Measurements from ENCODE around the gene PAWR. TPM values are rescaled to one million over a fixed set of nuclear protein-coding genes. Genes with fewer than 3 reads are reported as not detected.

The PAWR gene
- total RNA-seq, 4 donors from 2014 or later: 57.5 to 109 (median 63.0) TPM

GRCh38 chr12:79614730-79615129 lies 76.0 kb downstream of the PAWR start:
- Histone ChIP-seq H3K36me3 (peaks cover 6% of the 10 kb centered on the region), H3K4me1 (no peaks in the 10 kb centered on the region)
- WGBS: 90% methylated on average over 3 of the region's 3 CpGs

GRCh38 chr12:79601908-79602307 lies 88.9 kb downstream of the PAWR start:
- H3K9me3 ChIP-seq: no peaks in the 10 kb centered on the region
- no peaks in the 10 kb centered on the region for H3K27me3 ChIP-seq
- H3K36me3 ChIP-seq: no peaks in the 10 kb centered on the region
- WGBS: 91% methylated on average over 2 of the region's 2 CpGs
- no peak overlapping the region for H3K27ac ChIP-seq
- DNase-seq (ENCODE audit: low spot score in 2 of 2): no peak
- TF ChIP-seq POLR2AphosphoS5 (IDR thresholded peaks at IDR 0.05) (no peak), CTCF (IDR thresholded peaks at IDR 0.05) (no peak), POLR2A (IDR thresholded peaks at IDR 0.05) (no peak)
- no peak overlapping the region for H3K4me3 ChIP-seq
- H3K4me1 ChIP-seq: no peaks in the 10 kb centered on the region

More at GRCh38 chr12:79614730-79615129, 76.0 kb downstream of the PAWR start:
- Histone ChIP-seq H3K27me3 (no peaks in the 10 kb centered on the region), H3K27ac (no peak overlapping the region), H3K4me3 (no peak overlapping the region), H3K9me3 (peaks cover under 1% of the 10 kb centered on the region)
- no peak for DNase-seq (ENCODE audit: low spot score in 2 of 2)
- TF ChIP-seq POLR2A (IDR thresholded peaks at IDR 0.05): no peak
- no peak for TF ChIP-seq POLR2AphosphoS5 (IDR thresholded peaks at IDR 0.05)

GRCh38 chr12:79597910-79598309 lies 92.9 kb downstream of the PAWR start:
- H3K36me3 ChIP-seq: no peaks in the 10 kb centered on the region
- 70% methylated on average over 3 of the region's 3 CpGs for WGBS
- DNase-seq (ENCODE audit: low spot score in 2 of 2): no peak
- H3K27me3 ChIP-seq: no peaks in the 10 kb centered on the region
- H3K27ac ChIP-seq: no peak overlapping the region
- no peaks in the 10 kb centered on the region for H3K9me3 ChIP-seq
- no peak overlapping the region for H3K4me3 ChIP-seq
- no peak for TF ChIP-seq POLR2A (IDR thresholded peaks at IDR 0.05)
- no peak for TF ChIP-seq EP300 (IDR thresholded peaks at IDR 0.05)
- no peak for TF ChIP-seq POLR2AphosphoS5 (IDR thresholded peaks at IDR 0.05)
- no peak for TF ChIP-seq CTCF (IDR thresholded peaks at IDR 0.05)
- H3K4me1 ChIP-seq: no peaks in the 10 kb centered on the region

GRCh38 chr12:79596719-79597350 lies 93.9 kb downstream of the PAWR start:
- no peak overlapping the region for H3K27ac ChIP-seq
- H3K36me3 ChIP-seq: no peaks in the 10 kb centered on the region
- no peak for DNase-seq (ENCODE audit: low spot score in 2 of 2)
- WGBS: 95% methylated on average over 10 of the region's 10 CpGs
- no peaks in the 10 kb centered on the region for H3K4me1 ChIP-seq
- TF ChIP-seq EP300 (IDR thresholded peaks at IDR 0.05) (no peak), POLR2A (IDR thresholded peaks at IDR 0.05) (no peak), POLR2AphosphoS5 (IDR thresholded peaks at IDR 0.05) (no peak), CTCF (IDR thresholded peaks at IDR 0.05) (no peak)
- no peaks in the 10 kb centered on the region for H3K27me3 ChIP-seq
- no peaks in the 10 kb centered on the region for H3K9me3 ChIP-seq
- H3K4me3 ChIP-seq: no peak overlapping the region

GRCh38 chr12:79595273-79595672 lies 95.5 kb downstream of the PAWR start:
- 94% methylated on average over 4 of the region's 4 CpGs for WGBS
- H3K27me3 ChIP-seq: no peaks in the 10 kb centered on the region
- DNase-seq (ENCODE audit: low spot score in 2 of 2): no peak
- TF ChIP-seq POLR2AphosphoS5 (IDR thresholded peaks at IDR 0.05) (no peak), CTCF (IDR thresholded peaks at IDR 0.05) (no peak), POLR2A (IDR thresholded peaks at IDR 0.05) (no peak), EP300 (IDR thresholded peaks at IDR 0.05) (no peak)
- H3K27ac ChIP-seq: no peak overlapping the region
- H3K4me1 ChIP-seq: no peaks in the 10 kb centered on the region
- H3K9me3 ChIP-seq: no peaks in the 10 kb centered on the region
- H3K4me3 ChIP-seq: no peak overlapping the region
- H3K36me3 ChIP-seq: peaks cover 3% of the 10 kb centered on the region

GRCh38 chr12:79592865-79593264 lies 97.9 kb downstream of the PAWR start:
- DNase-seq (ENCODE audit: low spot score in 2 of 2): no peak
- H3K27me3 ChIP-seq: no peaks in the 10 kb centered on the region
- no peak overlapping the region for H3K4me3 ChIP-seq
- TF ChIP-seq EP300 (IDR thresholded peaks at IDR 0.05) (no peak), CTCF (IDR thresholded peaks at IDR 0.05) (no peak), POLR2A (IDR thresholded peaks at IDR 0.05) (no peak), POLR2AphosphoS5 (IDR thresholded peaks at IDR 0.05) (no peak)
- H3K4me1 ChIP-seq: no peaks in the 10 kb centered on the region
- H3K9me3 ChIP-seq: no peaks in the 10 kb centered on the region
- 94% methylated on average over 3 of the region's 3 CpGs for WGBS
- peaks cover 5% of the 10 kb centered on the region for H3K36me3 ChIP-seq
- H3K27ac ChIP-seq: no peak overlapping the region
